Peyer's patch (tissue), 4 donors: Measurements from ENCODE around the gene MAPK8. TPM values are rescaled to one million over a fixed set of nuclear protein-coding genes. Genes with fewer than 3 reads are reported as not detected.

Experiments used
- DNase-seq, 3 donors: peaks; one replicate each; pipeline ENCODE4 v3.0.0-alpha.2; 2017 to 2019
- H3K27ac ChIP-seq, 4 donors: fragments of 200-600 bp; sonication (generic); one replicate each; pipeline ENCODE4 v1.5.1; 2016 to 2019
- H3K27me3 ChIP-seq, 2 donors: fragments of 200-600 bp; sonication (generic); one replicate each; pipeline ENCODE4 v1.5.1; 2019
- H3K36me3 ChIP-seq, 3 donors: fragments of 200-600 bp; sonication (generic); one replicate each; pipeline ENCODE4 v1.5.1; 2016 to 2019
- H3K4me1 ChIP-seq, 4 donors: fragments of 200-600 bp; sonication (generic); one replicate each; pipeline ENCODE4 v1.5.1; 2016 to 2019
- H3K4me3 ChIP-seq, 4 donors: fragments of 200-600 bp; sonication (generic); 1 replicate in 3 of 4; 2 replicates in 1 of 4; pipeline ENCODE4 v1.5.1; 2016 to 2019; ENCODE audit warnings: mild to moderate bottlenecking in 1 of 4
- H3K9me3 ChIP-seq, 4 donors: fragments of 200-600 bp; sonication (generic); one replicate each; pipeline ENCODE4 v1.5.1; 2016 to 2019; ENCODE audit warnings: mild to moderate bottlenecking in 1 of 4
- POLR2A ChIP-seq, 2 donors: fragments of 450-650 bp; IDR thresholded peaks; one replicate each; pipeline ENCODE4 v1.5.1; 2017; ENCODE audit warnings: antibody characterized with exemption in 2 of 2, mild to moderate bottlenecking in 2 of 2, moderate library complexity in 2 of 2
- total RNA-seq, 4 donors: library from RNA; depleted of rRNA; stranded (reverse); fragments of >200 nt; gene quantifications; one replicate each; pipeline ENCODE4 v1.1.0, GENCODE V29; 2016
- TF ChIP-seq, protein P1 (sequence below), 6 experiments: fragments of 450-650 bp in 4 of 6; fragments of 200-600 bp in 2 of 6; sonication (generic) in 1 of 6; IDR thresholded peaks; one replicate each; pipeline ENCODE4 v1.5.1; 2017 to 2019; ENCODE audit warnings: antibody characterized with exemption in 6 of 6, mild to moderate bottlenecking in 3 of 6, moderate library complexity in 1 of 6

MAPK8 gene
- total RNA-seq, 4 donors from 2014 or later = 59.9 to 89.0 (median 67.6) TPM

DNA sequence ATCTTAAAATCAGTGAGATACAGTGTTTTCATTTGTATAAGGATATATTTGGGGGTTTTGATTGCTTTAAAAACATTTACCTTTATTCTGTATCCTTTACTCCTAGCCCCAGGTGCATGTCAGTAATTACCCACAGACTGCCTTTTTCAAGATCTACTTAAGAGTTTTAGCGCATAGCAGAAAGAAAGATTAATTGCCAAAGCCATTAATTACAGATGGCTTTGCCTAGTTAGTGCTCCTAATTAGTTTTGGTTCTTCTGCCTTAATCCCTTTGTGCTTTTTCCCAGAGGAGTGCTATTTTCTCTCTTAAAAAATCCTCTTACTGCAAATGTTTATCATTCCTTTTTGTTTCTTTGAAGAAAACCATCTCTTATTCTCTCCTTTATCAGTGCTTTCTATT lies 122.8 kb downstream of the MAPK8 start:
- H3K9me3 ChIP-seq = no peaks in the 10 kb centered on the region
- no peak for DNase-seq
- H3K4me3 ChIP-seq = no peak overlapping the region
- H3K27me3 ChIP-seq = no peaks in the 10 kb centered on the region
- no peak overlapping the region for H3K27ac ChIP-seq
- no peaks in the 10 kb centered on the region for H3K4me1 ChIP-seq
- H3K36me3 ChIP-seq = peaks cover 0 to 28% (median 0%) of the 10 kb centered on the region in 3 donors
- TF ChIP-seq, protein P1, sequence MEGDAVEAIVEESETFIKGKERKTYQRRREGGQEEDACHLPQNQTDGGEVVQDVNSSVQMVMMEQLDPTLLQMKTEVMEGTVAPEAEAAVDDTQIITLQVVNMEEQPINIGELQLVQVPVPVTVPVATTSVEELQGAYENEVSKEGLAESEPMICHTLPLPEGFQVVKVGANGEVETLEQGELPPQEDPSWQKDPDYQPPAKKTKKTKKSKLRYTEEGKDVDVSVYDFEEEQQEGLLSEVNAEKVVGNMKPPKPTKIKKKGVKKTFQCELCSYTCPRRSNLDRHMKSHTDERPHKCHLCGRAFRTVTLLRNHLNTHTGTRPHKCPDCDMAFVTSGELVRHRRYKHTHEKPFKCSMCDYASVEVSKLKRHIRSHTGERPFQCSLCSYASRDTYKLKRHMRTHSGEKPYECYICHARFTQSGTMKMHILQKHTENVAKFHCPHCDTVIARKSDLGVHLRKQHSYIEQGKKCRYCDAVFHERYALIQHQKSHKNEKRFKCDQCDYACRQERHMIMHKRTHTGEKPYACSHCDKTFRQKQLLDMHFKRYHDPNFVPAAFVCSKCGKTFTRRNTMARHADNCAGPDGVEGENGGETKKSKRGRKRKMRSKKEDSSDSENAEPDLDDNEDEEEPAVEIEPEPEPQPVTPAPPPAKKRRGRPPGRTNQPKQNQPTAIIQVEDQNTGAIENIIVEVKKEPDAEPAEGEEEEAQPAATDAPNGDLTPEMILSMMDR (IDR thresholded peaks at IDR 0.05) = no peak
- TF ChIP-seq POLR2A (IDR thresholded peaks at IDR 0.05) = no peak

DNA sequence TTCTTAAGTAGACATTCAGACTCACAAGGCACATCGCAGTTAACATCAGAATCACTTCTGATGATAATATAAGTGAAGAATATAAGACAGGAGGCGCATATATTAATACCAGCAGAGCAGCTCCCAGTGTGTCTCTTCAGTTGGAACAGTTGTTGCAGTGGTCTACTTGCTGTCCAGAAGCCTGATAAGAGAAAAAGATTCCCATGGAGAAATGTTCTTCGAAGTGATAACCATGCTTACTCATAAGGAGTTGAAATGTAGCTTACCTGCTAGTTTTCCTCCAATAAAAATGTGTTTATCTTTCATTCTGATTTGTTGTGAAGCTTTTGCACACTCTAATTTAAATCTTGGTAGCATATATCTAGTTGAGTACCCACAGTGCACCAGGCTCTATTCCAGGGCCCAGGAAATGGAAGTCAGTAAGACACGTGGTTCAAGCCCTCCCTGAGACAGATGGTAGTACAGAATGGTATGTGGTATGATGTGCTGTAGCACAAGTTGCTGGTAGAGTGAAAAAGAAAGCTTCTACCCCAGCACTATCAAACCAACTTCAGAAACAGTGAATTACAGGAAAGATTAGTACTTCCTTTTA lies 124.0 kb downstream of the MAPK8 start:
- Histone ChIP-seq H3K4me1 (no peaks in the 10 kb centered on the region), H3K27me3 (no peaks in the 10 kb centered on the region), H3K9me3 (no peaks in the 10 kb centered on the region), H3K4me3 (no peak overlapping the region), H3K27ac (no peak overlapping the region), H3K36me3 (peaks cover 0 to 34% (median 0%) of the 10 kb centered on the region in 3 donors)
- TF ChIP-seq, protein P1 (IDR thresholded peaks at IDR 0.05) = no peak
- no peak for TF ChIP-seq POLR2A (IDR thresholded peaks at IDR 0.05)
- no peak for DNase-seq

DNA sequence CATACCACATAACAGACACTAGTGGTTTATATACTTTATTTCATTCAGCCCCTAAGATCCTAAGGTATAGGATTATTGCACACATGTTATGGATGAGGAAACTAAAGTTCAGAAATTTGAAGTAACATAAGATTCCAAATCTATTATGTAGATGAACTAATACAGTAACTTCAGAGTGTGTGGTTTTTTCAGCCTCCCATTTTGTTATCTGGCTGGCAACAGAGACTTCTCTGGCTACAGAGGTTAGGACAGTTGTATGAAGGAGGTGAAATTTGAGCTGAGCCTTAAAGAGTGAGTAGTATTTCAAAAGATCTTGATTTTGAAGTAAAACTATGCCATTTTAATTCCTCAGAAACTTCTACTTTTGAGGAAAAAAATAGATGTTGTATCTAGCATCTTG lies 125.4 kb downstream of the MAPK8 start:
- no peak for DNase-seq
- no peak for TF ChIP-seq POLR2A (IDR thresholded peaks at IDR 0.05)
- TF ChIP-seq, protein P1 (IDR thresholded peaks at IDR 0.05) = no peak
- Histone ChIP-seq H3K4me1 (no peaks in the 10 kb centered on the region), H3K4me3 (no peak overlapping the region), H3K27me3 (no peaks in the 10 kb centered on the region), H3K27ac (no peak overlapping the region), H3K36me3 (peaks cover 0 to 41% (median 0%) of the 10 kb centered on the region in 3 donors), H3K9me3 (no peaks in the 10 kb centered on the region)

DNA sequence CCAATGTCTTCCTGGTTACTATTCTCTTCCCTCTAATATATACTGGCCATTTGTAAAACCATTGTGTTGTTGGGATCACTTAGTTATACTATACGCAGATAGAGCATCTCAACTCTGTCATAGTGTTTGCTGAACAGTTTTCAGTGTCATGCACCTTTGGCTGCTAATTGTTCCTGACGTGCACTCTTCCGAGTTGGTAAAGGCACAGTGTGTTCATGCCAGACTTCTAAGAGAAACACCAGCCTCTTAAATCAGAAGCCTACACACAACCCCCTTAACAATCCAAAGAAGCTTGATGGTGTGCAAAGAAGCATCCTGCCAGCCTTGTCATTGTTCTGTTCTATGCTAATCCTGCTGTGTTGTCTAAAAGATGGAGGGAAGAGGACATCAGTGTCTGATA lies 131.1 kb downstream of the MAPK8 start:
- peaks cover 0 to 6% (median 0%) of the 10 kb centered on the region in 4 donors for H3K4me1 ChIP-seq
- DNase-seq = no peak
- TF ChIP-seq, protein P1 (IDR thresholded peaks at IDR 0.05) = no peak
- no peak for TF ChIP-seq POLR2A (IDR thresholded peaks at IDR 0.05)
- no peak overlapping the region for H3K4me3 ChIP-seq
- no peak overlapping the region for H3K27ac ChIP-seq
- H3K27me3 ChIP-seq = no peaks in the 10 kb centered on the region
- H3K36me3 ChIP-seq = peaks cover 0 to 27% (median 0%) of the 10 kb centered on the region in 3 donors
- no peaks in the 10 kb centered on the region for H3K9me3 ChIP-seq

DNA sequence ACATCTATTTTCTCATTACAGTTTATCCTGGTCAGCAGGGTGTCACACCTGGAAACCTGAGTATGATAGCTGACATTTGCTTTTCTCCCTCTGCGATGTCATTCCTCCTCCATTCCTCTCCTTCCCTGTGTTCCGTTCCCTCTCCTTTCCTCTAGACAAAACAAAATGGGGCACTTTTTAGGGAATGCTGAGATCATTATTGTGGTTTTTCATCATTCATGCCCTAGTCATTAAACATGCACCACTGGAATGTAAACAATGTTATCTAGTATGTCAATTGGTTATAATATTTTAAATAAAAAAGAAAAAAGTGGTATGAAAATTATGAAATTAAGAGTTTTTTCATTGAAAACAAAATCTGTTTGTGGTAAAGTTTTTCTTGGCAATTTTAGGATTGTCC lies 132.6 kb downstream of the MAPK8 start:
- no peak overlapping the region for H3K27ac ChIP-seq
- peaks cover 0 to 19% (median 0%) of the 10 kb centered on the region in 3 donors for H3K36me3 ChIP-seq
- TF ChIP-seq, protein P1 (IDR thresholded peaks at IDR 0.05) = no peak
- no peak for TF ChIP-seq POLR2A (IDR thresholded peaks at IDR 0.05)
- peaks cover 0 to 6% (median 0%) of the 10 kb centered on the region in 4 donors for H3K4me1 ChIP-seq
- H3K9me3 ChIP-seq = no peaks in the 10 kb centered on the region
- H3K4me3 ChIP-seq = no peak overlapping the region
- H3K27me3 ChIP-seq = no peaks in the 10 kb centered on the region
- no peak for DNase-seq
